Body of pancreas (tissue), 4 donors: ENCODE measurements around the gene SELENBP1. TPM values are rescaled to one million over a fixed set of nuclear protein-coding genes. Genes with fewer than 3 reads are reported as not detected.

Experiments used
- ATAC-seq: fragments of 150-250 bp; one replicate; pipeline ENCODE4 v1.9.1; 2016
- DNase-seq, 4 donors: peaks; one replicate each; pipeline ENCODE4 v3.0.0-alpha.2; 2019
- H3K27ac ChIP-seq, 4 donors: fragments of 200-600 bp; sonication (generic); 1 replicate in 3 of 4; 2 replicates in 1 of 4; pipeline versions ENCODE4 v1.5.1 to v1.6.1; 2016 to 2019; ENCODE audit warnings: mild to moderate bottlenecking in 1 of 4, mixed read lengths in 1 of 4, moderate library complexity in 1 of 4
- H3K27me3 ChIP-seq, 2 donors: fragments of 200-600 bp; sonication (generic); one replicate each; pipeline ENCODE4 v1.6.0; 2016; ENCODE audit warnings: mild to moderate bottlenecking in 1 of 2
- H3K36me3 ChIP-seq, 2 donors: fragments of 200-600 bp; sonication (generic); replicated peaks in 1 of 2; 2 replicates each; pipeline ENCODE4 v1.5.1; 2016; ENCODE audit warnings: low read depth in 2 of 2; ENCODE audit not compliant: insufficient read depth in 1 of 2
- H3K4me1 ChIP-seq: fragments of 200-600 bp; sonication (generic); one replicate; pipeline ENCODE4 v1.6.0; 2016
- H3K4me3 ChIP-seq, 2 donors: fragments of 200-600 bp; sonication (generic); 1 replicate in 1 of 2; 2 replicates in 1 of 2; pipeline ENCODE4 v1.5.1; 2016 to 2019
- H3K9me3 ChIP-seq, 3 donors: fragments of 200-600 bp; sonication (generic); 1 replicate in 2 of 3; 2 replicates in 1 of 3; pipeline ENCODE4 v1.5.1; 2016
- CTCF ChIP-seq, 7 experiments: fragments of 450-650 bp in 4 of 7; fragments of 200-600 bp in 3 of 7; sonication (generic) in 3 of 7; IDR thresholded peaks; one replicate each; pipeline ENCODE4 v1.5.1; 2016 to 2019; ENCODE audit warnings: antibody characterized with exemption in 7 of 7
- POLR2A ChIP-seq, 3 donors: fragments of 450-650 bp; IDR thresholded peaks; one replicate each; pipeline ENCODE4 v1.6.1; 2016; ENCODE audit warnings: antibody characterized with exemption in 3 of 3, mild to moderate bottlenecking in 2 of 3
- WGBS, 2 donors: methylation state at CpG; one replicate each; pipeline ENCODE4 v1.1.5; 2017; 5-methylcytosine and 5-hydroxymethylcytosine counted together
- intact Hi-C: fragments of 100-400 bp; cut with DNase I; formaldehyde crosslinking; loops from one replicate; pipeline ENCODE4 v1.15.1; 2023
- total RNA-seq, 2 donors: library from RNA; depleted of rRNA; stranded (reverse); fragments of >200 nt; gene quantifications; one replicate each; pipeline ENCODE4 v1.1.0, GENCODE V29; 2016

The SELENBP1 gene
- total RNA-seq, 2 donors from 2014 or later: 52.1 to 106 TPM

DNA sequence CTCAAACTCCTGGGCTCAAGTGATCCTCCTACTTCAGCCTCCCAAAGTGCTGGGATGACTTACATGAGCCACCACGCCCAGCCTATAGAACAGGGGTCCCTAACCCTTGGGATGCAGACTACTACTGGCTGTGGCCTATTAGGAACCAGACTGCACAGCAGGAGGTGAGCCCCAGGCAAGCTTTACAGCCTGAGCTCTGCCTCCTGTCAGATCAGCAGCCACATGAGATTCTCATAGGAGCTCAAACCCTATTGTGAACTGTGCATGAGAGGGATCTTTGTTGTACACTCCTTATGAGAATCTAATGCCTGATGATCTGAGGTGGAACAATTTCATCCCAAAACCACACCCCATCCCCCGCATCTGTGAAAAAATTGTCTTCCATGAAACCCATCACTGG is 13.5 kb upstream of the SELENBP1 start:
- no peak for ATAC-seq
- Histone ChIP-seq H3K9me3 (no peaks in the 10 kb centered on the region), H3K27ac (no peak overlapping the region), H3K36me3 (no peaks in the 10 kb centered on the region), H3K4me1 (no peaks in the 10 kb centered on the region), H3K27me3 (no peaks in the 10 kb centered on the region), H3K4me3 (no peak overlapping the region)
- 88 to 100% methylated on average over 1 to 2 of the region's 2 CpGs for WGBS, 2 donors
- TF ChIP-seq POLR2A (IDR thresholded peaks at IDR 0.05): no peak
- no peak for TF ChIP-seq CTCF (IDR thresholded peaks at IDR 0.05)
- no peak for DNase-seq
- intact Hi-C loops: no loop called here

GRCh38 chr1:151384584-151384983 is 12.1 kb upstream of the SELENBP1 start:
- Histone ChIP-seq H3K4me1 (no peaks in the 10 kb centered on the region), H3K27ac (no peak overlapping the region), H3K27me3 (no peaks in the 10 kb centered on the region), H3K4me3 (no peak overlapping the region), H3K36me3 (no peaks in the 10 kb centered on the region), H3K9me3 (no peaks in the 10 kb centered on the region)
- TF ChIP-seq POLR2A (IDR thresholded peaks at IDR 0.05) (no peak), CTCF (IDR thresholded peaks at IDR 0.05) (no peak)
- DNase-seq (no peak), ATAC-seq (no peak)
- 59 to 71% methylated on average over 3 of the region's 3 CpGs for WGBS, 2 donors
- intact Hi-C loops: no loop called here

DNA sequence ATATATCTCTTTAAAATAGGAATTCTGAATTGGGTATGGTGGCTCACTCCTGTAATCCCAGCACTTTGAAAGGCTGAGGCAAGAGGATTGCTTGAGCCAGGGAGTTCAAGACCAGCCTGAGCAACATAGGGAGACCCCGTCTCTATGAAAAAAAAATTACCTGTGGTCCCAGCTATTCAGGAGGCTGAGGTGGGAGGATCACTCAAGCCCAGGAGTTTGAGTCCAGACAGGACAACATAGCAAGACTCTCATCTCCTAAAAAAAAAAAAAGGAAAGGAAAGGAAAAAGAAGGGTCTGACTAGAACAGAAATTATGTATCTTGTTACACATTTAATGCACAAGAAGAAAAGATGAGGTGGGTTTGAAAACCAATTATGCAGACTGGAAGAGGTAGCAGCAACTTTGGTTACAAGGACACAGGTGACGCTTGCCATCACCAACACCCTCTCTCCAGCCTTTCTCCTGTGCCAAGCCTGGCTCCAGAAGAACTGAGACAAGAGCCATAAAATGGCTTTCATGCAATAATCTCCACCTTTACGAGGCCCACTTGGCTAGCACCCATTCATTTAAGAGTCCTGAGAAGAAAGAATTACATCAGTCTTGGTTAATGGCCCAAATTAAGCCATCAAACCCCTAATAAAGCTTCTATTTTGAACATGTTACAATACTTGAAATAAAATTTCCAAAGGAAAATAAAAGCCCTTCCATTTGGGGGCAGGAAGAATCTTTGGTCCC is 4.8 kb upstream of the SELENBP1 start:
- intact Hi-C loops: no loop called here
- Histone ChIP-seq H3K4me3 (no peak overlapping the region), H3K4me1 (peaks cover 9% of the 10 kb centered on the region), H3K36me3 (no peaks in the 10 kb centered on the region), H3K27ac (no peak overlapping the region), H3K27me3 (no peaks in the 10 kb centered on the region), H3K9me3 (no peaks in the 10 kb centered on the region)
- 60 to 81% methylated on average over 3 of the region's 3 CpGs for WGBS, 2 donors
- TF ChIP-seq CTCF (IDR thresholded peaks at IDR 0.05) (no peak), POLR2A (IDR thresholded peaks at IDR 0.05) (no peak)
- ATAC-seq (no peak), DNase-seq (no peak)

DNA sequence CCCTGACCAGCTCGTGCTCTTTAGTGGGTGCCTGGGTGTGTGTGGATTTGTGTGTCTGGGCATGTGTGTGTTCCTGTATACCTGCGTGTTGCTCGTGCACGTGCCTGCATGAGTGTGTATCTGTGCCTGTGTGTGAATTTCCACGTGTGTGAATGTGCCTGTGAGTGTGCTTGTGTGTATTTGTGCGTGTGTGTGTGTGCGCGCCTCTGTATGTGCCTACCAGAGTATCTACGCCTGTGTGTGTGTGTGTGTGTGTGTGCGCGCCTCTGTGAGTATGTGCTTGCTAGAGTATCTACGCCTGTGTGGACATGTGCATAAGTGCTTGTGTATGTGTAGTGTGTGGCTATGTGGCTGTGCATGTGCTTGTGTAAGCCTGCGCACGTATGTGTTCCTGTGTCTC is 691 bp upstream of the SELENBP1 start:
- H3K9me3 ChIP-seq: no peaks in the 10 kb centered on the region
- H3K4me1 ChIP-seq: peaks cover 40% of the 10 kb centered on the region
- WGBS, 2 donors: 82 to 84% methylated on average over 13 to 14 of the region's 14 CpGs
- intact Hi-C loops: no loop called here
- no peak overlapping the region for H3K4me3 ChIP-seq
- no peaks in the 10 kb centered on the region for H3K36me3 ChIP-seq
- H3K27ac ChIP-seq: peak overlapping the region in 2 of 4 donors; percentile 87 to 88
- TF ChIP-seq POLR2A (IDR thresholded peaks at IDR 0.05) (no peak), CTCF (IDR thresholded peaks at IDR 0.05) (no peak)
- DNase-seq (no peak), ATAC-seq (no peak)
- H3K27me3 ChIP-seq: no peaks in the 10 kb centered on the region
